NCI-H524 treated with DMSO at 0.1 percent for 48 hours (cell line): ENCODE data around the gene SON.

ENCODE experiments used
- DNase-seq: peaks from one replicate; lab custom pipeline; 2025; lab: John Stamatoyannopoulos, UW

The SON gene

DNA sequence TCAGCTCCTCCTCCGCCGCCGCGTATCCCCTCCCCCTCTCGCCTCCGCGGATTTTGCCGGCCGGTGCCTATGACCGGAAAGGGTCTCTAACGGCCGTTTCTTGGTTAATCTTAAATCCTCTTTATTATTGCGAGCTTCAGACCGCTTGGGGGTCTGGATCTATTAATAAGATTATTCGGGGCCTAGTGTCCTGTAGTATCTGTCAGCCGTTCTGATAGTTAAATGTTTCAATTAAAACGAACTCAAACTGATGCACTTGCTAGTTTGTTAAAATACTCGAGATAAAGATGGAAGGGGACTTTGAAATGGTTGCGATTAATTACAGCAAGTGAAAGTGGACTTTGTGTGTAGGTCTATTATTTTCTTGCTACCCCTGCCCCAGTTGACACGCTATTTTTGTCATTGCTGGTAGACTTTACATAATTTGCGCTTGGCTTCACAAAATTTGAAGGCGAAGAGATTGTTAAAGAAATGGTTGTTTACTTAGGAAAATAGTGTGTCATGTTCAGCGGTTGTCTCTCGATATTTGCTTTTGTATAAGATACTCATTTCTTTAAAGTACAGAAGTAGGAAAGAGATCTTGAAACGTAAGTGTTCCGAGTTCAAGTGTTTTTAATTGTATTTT lies 779 bp downstream of the SON start:
- no peak for DNase-seq

DNA sequence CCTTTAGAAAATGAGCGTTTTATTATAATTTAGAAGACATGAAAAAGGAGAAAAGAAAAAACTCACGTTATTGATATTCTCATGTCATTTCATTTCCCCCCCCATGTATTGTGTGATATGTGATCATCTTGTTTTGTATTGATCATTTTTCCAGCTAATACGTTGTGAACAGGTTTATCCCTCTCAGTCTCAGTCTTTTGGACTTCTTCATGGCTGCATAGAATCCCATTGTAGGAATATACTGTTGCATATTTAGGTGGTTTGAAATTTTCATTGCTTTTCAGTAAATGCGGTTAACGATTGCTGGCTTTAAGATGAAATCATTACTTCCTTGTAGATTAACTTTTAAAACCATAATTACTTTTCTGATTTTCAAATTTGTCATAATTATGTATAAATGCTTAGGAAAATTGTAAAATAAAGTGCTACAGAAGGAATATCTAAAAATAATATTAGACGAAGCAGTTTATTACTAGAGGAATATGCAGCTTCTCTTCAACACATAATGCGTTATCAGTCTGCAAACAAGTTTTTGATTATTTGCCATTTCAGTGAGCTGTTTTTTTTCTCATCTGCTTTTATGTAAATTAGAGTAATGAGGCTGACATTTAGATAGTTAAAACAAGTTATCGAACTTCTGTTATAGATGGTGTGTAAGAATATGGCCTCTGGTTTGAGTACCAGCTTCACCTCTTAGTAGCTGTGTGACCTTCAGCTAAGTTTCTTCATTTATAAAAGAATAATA lies 1.8 kb downstream of the SON start:
- no peak for DNase-seq

GRCh38 chr21:33546086-33546485 lies 3.2 kb downstream of the SON start:
- DNase-seq: no peak

DNA sequence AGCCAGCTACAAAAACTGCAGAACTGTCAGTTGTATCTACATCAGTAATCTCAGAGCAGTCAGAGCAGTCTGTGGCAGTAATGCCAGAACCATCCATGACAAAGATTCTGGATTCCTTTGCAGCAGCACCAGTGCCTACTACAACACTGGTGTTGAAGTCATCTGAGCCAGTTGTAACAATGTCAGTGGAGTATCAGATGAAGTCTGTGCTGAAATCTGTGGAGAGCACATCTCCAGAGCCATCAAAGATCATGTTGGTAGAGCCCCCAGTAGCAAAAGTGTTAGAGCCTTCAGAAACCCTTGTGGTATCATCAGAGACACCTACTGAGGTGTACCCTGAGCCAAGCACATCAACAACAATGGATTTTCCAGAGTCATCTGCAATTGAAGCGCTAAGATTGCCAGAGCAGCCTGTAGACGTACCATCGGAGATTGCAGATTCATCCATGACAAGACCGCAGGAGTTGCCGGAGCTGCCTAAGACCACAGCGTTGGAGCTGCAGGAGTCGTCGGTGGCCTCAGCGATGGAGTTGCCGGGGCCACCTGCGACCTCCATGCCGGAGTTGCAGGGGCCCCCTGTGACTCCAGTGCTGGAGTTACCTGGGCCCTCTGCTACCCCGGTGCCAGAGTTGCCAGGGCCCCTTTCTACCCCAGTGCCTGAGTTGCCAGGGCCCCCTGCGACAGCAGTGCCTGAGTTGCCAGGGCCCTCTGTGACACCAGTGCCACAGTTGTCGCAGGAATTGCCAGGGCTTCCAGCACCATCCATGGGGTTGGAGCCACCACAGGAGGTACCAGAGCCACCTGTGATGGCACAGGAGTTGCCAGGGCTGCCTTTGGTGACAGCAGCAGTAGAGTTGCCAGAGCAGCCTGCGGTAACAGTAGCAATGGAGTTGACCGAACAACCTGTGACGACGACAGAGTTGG lies 7.3 kb downstream of the SON start:
- no peak for DNase-seq

DNA sequence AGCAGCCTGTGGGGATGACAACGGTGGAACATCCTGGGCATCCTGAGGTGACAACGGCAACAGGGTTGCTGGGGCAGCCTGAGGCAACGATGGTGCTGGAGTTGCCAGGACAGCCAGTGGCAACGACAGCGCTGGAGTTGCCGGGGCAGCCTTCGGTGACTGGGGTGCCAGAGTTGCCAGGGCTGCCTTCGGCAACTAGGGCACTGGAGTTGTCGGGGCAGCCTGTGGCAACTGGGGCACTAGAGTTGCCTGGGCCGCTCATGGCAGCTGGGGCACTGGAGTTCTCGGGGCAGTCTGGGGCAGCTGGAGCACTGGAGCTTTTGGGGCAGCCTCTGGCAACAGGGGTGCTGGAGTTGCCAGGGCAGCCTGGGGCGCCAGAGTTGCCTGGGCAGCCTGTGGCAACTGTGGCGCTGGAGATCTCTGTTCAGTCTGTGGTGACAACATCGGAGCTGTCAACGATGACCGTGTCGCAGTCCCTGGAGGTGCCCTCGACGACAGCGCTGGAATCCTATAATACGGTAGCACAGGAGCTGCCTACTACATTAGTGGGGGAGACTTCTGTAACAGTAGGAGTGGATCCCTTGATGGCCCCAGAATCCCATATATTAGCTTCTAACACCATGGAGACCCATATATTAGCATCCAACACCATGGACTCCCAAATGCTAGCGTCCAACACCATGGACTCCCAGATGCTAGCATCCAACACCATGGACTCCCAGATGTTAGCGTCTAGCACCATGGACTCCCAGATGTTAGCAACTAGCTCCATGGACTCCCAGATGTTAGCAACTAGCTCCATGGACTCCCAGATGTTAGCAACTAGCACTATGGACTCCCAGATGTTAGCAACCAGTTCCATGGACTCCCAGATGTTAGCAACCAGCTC lies 8.2 kb downstream of the SON start:
- DNase-seq: no peak

DNA sequence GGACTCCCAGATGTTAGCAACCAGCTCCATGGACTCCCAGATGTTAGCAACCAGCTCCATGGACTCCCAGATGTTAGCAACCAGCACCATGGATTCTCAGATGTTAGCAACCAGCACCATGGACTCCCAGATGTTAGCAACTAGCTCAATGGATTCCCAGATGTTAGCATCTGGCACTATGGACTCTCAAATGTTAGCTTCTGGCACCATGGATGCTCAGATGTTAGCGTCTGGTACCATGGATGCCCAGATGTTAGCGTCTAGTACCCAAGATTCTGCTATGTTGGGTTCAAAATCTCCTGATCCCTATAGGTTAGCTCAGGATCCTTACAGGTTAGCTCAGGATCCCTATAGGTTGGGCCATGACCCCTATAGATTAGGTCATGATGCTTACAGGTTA lies 8.8 kb downstream of the SON start:
- no peak for DNase-seq

- DNase-seq: no peak
These were observed 9.5 kb downstream of the SON start for GRCh38 chr21:33552093-33552998.

GRCh38 chr21:33552999-33553598 lies 10.3 kb downstream of the SON start:
- no peak for DNase-seq

DNA sequence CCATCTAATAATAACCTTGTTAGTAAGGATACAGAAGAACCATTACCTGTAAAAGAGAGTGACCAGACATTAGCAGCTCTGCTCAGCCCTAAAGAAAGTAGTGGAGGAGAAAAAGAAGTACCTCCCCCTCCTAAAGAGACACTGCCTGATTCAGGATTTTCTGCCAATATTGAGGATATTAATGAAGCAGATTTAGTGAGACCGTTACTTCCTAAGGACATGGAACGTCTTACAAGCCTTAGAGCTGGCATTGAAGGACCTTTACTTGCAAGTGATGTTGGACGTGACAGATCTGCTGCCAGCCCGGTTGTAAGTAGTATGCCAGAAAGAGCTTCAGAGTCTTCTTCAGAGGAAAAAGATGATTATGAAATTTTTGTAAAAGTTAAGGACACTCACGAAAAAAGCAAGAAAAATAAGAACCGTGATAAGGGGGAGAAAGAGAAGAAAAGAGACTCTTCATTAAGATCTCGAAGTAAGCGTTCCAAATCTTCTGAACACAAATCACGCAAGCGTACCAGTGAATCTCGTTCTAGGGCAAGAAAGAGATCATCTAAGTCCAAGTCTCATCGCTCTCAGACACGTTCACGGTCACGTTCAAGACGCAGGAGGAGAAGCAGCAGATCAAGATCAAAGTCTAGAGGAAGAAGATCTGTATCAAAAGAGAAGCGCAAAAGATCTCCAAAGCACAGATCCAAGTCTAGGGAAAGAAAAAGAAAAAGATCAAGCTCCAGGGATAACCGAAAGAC lies 11.6 kb downstream of the SON start:
- no peak for DNase-seq

GRCh38 chr21:33554982-33555344 lies 12.1 kb downstream of the SON start:
- DNase-seq: no peak

DNA sequence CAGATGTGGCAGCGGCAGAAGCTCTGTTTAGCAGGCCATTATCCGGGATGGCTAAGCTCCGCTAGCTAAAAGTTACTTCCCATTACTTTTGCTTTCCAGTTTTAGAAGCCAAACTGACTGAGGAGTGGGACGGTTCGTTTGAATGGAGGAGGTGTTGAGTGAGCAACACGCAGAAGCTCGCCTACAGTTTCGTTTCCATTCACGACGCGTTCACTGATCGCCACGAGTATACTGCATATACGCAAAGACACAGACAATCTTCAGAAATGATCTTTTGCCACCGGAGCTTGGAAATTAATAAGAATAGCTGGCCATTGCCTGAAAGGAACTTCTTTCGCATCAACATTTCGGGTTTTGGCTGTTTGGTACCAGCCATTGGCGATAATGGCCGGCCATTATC lies 14.6 kb downstream of the SON start:
- DNase-seq: no peak

GRCh38 chr21:33558777-33559421 lies 16.1 kb downstream of the SON start:
- no peak for DNase-seq

DNA sequence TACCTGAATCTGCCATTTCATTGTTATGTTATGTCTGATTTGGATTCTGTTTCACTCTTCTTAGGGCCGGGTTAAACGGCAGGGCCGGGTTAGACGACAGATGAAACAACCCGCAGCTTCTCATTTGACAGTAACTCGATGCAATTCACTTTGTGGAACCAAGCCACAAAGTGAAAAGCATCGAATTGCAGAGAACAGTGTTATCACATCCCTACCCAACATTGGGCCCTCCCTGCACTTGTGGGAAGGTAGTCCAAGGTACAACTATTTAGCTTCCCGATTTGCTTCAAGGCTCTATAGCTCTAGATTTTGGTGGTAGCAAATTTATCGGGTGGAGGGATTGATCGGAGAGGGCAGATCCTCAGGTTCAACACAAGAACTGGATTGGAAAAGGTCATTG lies 17.0 kb downstream of the SON start:
- no peak for DNase-seq

GRCh38 chr21:33560965-33561364 lies 18.1 kb downstream of the SON start:
- DNase-seq: no peak

GRCh38 chr21:33561373-33561772 lies 18.5 kb downstream of the SON start:
- DNase-seq: no peak

DNA sequence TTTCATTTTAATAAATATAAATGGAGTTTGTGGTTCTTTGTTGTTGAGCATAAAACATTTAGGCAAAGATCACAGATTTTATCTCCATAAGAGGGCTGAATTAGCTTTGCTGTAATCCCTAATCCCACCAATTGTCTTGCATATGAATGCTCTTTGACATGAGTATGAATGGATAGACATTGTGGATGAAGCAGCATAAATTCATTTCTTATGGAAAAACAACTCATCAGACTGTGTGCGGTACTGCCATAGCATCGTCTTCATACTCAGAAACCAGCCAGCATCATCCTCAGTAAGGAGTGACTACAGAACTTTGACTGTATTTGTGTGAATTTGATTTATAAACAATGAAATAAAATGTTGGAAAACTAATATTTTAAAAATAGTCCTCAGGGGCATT lies 19.6 kb downstream of the SON start:
- DNase-seq: no peak

- DNase-seq: no peak
These were observed 23.7 kb downstream of the SON start for GRCh38 chr21:33566514-33566913.

DNA sequence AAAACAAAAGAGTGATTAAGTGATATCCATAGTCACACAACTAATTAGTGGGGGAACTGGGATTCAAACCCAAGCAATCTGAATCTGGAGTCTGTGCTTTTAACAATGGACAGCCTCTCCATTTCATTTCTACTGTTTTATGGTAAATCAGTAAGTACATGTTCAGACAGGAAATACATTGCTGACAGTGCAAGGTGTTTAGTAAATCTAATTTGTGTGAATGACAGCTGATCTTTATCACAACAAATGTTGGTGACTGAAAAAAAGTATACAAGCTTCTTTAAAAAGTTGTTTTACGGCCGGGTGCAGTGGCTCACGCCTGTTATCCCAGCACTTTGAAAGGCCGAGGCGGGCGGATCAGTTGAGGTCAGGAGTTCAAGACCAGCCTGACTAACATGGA lies 25.1 kb downstream of the SON start:
- DNase-seq: no peak

- no peak for DNase-seq
These were observed 25.6 kb downstream of the SON start for GRCh38 chr21:33568448-33568847.
